ENCODE data around the gene PLB1. TPM values are rescaled to one million over a fixed set of nuclear protein-coding genes. Genes with fewer than 3 reads are reported as not detected.
A peak's percentile ranks its signal among the peaks of the same experiment; 100 is the strongest.

PLB1 gene
- total and polyA plus RNA-seq, 9 of the 15 experiments (the other 6 are each of a cell fraction or from before 2014, with no cell fraction given) = 0.01 to 0.09 (median 0.07) TPM; not detected in 2

DNA sequence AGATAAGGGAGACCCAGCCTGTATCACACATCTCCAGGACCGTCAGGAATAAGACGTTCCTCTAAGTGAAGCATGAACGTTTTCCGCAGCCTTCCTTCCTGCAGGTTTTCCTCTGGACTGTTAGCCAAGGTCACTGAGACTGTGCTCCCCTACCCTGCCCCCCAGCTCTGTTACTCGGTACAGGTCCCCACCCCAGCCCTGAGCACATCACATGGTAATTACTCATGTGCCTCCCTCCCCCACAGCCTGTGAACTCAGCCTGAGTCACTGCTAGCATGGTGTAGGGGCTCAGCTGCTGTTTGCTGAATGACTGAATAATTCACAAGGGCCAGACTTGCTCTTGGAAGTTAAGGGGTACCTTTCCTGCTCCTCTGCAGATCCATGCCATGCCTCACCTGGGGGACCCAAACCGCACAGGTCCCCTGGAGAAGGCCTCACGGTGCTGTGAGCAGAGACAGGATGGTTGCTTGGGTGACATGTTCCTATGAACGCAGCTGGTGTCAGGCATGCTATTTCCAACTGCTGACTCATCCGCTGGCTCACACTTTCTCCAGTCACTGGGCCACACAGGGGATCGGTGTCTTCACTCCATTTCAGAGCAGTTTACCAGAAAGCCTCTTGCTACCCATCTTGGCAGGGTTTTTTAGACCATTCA lies 88.2 kb downstream of the PLB1 start (continued):
- TF ChIP-seq, protein P1, sequence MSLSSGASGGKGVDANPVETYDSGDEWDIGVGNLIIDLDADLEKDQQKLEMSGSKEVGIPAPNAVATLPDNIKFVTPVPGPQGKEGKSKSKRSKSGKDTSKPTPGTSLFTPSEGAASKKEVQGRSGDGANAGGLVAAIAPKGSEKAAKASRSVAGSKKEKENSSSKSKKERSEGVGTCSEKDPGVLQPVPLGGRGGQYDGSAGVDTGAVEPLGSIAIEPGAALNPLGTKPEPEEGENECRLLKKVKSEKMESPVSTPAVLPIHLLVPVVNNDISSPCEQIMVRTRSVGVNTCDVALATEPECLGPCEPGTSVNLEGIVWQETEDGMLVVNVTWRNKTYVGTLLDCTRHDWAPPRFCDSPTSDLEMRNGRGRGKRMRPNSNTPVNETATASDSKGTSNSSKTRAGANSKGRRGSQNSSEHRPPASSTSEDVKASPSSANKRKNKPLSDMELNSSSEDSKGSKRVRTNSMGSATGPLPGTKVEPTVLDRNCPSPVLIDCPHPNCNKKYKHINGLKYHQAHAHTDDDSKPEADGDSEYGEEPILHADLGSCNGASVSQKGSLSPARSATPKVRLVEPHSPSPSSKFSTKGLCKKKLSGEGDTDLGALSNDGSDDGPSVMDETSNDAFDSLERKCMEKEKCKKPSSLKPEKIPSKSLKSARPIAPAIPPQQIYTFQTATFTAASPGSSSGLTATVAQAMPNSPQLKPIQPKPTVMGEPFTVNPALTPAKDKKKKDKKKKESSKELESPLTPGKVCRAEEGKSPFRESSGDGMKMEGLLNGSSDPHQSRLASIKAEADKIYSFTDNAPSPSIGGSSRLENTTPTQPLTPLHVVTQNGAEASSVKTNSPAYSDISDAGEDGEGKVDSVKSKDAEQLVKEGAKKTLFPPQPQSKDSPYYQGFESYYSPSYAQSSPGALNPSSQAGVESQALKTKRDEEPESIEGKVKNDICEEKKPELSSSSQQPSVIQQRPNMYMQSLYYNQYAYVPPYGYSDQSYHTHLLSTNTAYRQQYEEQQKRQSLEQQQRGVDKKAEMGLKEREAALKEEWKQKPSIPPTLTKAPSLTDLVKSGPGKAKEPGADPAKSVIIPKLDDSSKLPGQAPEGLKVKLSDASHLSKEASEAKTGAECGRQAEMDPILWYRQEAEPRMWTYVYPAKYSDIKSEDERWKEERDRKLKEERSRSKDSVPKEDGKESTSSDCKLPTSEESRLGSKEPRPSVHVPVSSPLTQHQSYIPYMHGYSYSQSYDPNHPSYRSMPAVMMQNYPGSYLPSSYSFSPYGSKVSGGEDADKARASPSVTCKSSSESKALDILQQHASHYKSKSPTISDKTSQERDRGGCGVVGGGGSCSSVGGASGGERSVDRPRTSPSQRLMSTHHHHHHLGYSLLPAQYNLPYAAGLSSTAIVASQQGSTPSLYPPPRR (CRISPR knock-in tag; IDR thresholded peaks at IDR 0.05; ENCODE audit: borderline replicate concordance) = no peak
- TF ChIP-seq, protein P2, sequence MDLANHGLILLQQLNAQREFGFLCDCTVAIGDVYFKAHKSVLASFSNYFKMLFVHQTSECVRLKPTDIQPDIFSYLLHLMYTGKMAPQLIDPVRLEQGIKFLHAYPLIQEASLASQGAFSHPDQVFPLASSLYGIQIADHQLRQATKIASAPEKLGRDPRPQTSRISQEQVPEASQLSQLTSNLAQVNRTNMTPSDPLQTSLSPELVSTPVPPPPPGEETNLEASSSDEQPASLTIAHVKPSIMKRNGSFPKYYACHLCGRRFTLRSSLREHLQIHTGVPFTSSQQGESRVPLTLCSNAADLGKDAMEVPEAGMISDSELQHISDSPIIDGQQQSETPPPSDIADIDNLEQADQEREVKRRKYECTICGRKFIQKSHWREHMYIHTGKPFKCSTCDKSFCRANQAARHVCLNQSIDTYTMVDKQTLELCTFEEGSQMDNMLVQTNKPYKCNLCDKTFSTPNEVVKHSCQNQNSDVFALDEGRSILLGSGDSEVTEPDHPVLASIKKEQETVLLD (IDR thresholded peaks at IDR 0.05) = no peak
- TF ChIP-seq BACH1 (tag; IDR thresholded peaks at IDR 0.05) (peak; percentile 94), CEBPB (tag; IDR thresholded peaks at IDR 0.05) (no peak), GTF2F1 (IDR thresholded peaks at IDR 0.05; ENCODE audit: low read depth, low read length) (no peak), CBFB (CRISPR knock-in tag; IDR thresholded peaks at IDR 0.05) (peak; percentile 73; the same call in 1 of the 2 replicates), NR2C1 (IDR thresholded peaks at IDR 0.05) (no peak), NR2C1 (tag; IDR thresholded peaks at IDR 0.05) (no peak), CREM (IDR thresholded peaks at IDR 0.05; ENCODE audit: low read depth) (peak; percentile 50), RNF2 (IDR thresholded peaks at IDR 0.05) (peak; percentile 81), CBX8 (IDR thresholded peaks at IDR 0.05; ENCODE audit: borderline replicate concordance, extremely low read depth, low read depth, low read length, poor library complexity, severe bottlenecking) (no peak), HNRNPLL (IDR thresholded peaks at IDR 0.05; ENCODE audit: low read depth, low read length, poor library complexity, severe bottlenecking) (no peak), PTTG1 (tag; IDR thresholded peaks at IDR 0.05; ENCODE audit: low read depth) (no peak), RAD21 (CRISPR knock-in tag; conservative IDR thresholded peaks at IDR 0.05 in 1 of 2, IDR thresholded peaks at IDR 0.05 in 1 of 2) (no peak), NR2C2 (CRISPR knock-in tag; IDR thresholded peaks at IDR 0.05) (no peak), NR2C2 (tag; IDR thresholded peaks at IDR 0.05) (peak; percentile 74; the same call in 1 of the 2 replicates), ZNF316 (IDR thresholded peaks at IDR 0.05) (peak; percentile 97), NUFIP1 (IDR thresholded peaks at IDR 0.05; ENCODE audit: partially characterized antibody) (no peak), ZNF583 (CRISPR knock-in tag; IDR thresholded peaks at IDR 0.05) (0 out of 2 replicates have a peak, but pooled peaks have one; percentile 19), CHD2 (IDR thresholded peaks at IDR 0.05; ENCODE audit: low read depth, low read length) (no peak)
- TF ChIP-seq, protein P3, sequence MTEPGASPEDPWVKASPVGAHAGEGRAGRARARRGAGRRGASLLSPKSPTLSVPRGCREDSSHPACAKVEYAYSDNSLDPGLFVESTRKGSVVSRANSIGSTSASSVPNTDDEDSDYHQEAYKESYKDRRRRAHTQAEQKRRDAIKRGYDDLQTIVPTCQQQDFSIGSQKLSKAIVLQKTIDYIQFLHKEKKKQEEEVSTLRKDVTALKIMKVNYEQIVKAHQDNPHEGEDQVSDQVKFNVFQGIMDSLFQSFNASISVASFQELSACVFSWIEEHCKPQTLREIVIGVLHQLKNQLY (CRISPR knock-in tag; conservative IDR thresholded peaks at IDR 0.05) = no peak

All from K562 (cell line).